Activated T-helper 1 cell treated with anti-CD3 and anti-CD28 coated beads, Interleukin-2, amount 50 U/mL, for 16 hours (primary cell): ENCODE results near the gene C1orf174.

ENCODE experiments used
- DNase-seq, 2 donors: peaks; one replicate each; pipeline ENCODE4 v3.0.0-alpha.2; 2020; ENCODE audit warnings: low read depth in 1 of 2, low spot score in 1 of 2

The C1orf174 gene

DNA sequence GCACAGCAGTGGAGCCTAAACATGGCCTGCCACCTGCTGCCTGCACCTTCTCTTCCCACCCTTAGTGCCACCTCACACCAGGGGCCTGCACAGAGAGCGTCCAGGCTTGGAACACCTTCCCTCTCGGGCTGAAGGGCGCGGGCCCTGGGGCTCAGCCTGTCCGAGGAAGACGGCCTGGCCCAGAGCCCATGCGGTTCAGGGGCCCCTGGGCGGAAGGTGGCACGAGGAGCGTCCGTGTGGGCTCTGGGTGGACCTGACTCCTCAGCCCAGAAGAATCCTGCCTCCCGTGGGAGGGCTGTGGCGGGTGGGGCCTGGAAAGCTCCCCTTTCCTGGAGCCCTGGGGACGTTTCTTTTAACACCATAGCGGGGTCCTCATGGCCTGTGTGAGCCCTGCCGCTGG lies 23.4 kb downstream of the C1orf174 start:
- no peak for DNase-seq

DNA sequence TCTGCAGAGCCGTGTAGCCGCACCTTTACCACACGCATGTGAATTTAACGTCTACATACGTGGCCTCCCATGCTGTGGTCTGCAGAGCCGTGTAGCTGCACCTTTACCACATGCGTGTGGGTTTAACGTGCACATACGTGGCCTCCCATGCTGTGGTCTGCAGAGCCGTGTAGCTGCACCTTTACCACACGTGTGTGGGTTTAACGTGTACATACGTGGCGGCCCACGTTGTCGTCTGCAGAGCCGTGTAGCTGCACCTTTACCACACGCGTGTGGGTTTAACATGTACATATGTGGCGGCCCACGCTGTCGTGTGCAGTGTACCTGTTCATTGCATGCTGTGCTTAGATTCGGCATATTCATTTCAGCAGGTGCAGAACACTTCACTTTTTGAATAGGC lies 25.3 kb downstream of the C1orf174 start:
- no peak for DNase-seq

DNA sequence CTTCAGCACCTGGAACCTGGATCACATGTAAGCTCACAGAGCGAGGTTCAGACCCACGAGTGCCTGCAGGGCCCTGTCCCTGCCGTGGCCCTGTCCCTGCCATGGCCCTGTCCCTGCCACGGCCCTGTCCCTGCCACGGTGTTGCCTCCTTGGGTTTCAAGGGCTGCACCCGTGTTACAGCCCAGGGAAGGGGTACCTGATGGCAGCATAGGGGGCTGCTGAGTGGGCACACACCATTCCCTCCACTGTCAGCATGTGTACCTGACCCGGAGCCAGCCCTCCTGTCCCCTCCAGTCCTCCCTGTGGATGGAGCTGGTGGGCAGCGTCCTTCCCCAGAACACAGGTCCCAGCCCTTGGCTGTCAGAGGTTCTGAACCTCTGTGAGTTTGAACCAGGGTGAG lies 27.5 kb downstream of the C1orf174 start:
- no peak for DNase-seq

DNA sequence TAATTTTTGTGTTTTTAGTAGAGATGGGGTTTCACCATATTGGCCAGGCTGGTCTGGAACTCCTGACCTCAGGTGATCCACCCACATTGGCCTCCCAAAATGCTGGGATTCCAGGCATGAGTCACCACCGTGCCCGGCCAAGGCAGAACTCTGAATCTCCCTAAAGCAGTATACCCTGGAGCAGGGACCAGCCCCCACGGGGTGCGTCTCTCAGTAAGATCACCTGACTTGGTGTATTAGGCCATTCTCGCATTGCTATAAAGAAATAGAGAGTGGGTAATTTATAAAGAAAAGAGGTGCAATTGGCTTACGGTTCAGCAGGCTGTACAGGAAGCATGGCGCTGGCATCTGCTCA lies 28.6 kb downstream of the C1orf174 start:
- no peak for DNase-seq

DNA sequence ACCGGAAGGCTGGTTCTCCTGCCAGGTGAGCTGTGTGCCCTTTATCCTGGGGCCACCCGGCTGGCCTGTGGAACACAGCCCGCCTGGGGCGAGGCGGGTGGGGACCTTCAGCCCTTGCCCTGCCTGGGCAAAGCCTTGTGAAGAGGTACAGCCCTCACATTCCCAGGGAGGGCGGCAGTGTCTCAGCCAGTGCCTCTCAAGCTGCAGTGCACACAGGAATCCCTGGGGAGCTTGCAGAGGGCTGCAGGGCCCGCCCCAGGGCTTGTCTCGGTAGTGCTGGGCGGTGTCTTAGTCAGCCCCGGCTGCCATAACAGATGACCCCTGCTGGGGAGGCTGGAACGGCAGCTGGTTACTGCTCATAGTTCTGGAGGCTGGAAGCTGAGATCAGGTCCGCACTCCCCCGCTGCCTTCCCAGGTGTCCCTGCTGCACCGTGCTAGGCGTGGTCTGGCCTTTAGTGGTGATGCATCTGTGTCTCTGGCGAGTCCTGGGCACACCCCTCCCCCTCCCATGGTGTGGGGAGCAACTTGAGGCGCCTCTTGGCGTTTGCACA lies 30.2 kb downstream of the C1orf174 start:
- DNase-seq, result no peak

DNA sequence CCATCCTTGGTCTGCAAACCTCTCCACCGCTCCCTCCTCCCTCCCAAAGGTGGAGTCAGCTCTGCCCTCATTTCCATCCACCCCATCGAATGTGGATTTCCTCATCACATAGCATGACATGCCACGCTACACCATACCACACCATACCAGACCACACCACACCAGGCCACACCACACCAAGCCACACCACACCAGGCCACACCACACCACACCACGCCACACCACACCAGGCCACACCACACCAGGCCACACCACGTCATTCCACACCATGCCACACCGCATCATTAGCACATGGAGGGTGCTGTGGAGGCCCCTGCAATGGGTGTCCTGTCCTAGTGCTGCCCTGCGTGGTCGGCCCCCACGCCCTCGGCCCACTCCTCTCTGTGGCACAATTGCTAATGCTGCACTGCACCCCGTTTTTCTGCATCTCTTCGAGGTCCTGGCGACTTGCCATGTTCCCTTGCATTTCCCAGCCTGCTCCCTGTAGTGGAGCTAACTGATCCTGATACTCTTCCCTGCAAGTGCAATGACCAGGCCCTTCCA lies 31.5 kb downstream of the C1orf174 start:
- DNase-seq, result no peak

DNA sequence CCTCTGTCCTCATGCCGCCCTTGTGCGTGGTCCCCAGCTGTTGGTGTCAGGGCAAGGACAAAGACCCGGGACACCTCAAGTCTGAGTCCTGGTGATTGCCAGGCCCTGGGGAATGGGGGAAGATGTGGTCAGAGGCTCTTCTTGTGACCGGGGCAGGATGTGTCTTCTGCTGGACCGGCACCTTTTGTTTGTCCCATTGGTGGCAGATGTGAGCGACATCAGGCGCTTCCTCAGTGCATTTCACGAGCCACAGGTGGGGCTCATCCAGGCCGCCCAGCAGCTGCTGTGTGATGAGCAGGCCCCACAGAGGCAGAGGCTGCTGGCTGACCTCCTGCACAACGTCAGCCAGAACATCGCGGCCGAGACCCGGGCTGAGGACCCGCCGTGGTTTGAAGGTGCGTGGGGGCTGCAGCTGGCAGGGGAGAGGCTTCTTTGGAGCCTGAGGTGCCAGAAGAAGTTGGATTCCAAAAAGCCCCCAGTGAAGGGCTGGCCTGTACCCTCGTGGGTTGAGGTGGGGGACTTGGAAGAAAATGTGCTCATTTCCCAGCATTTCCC lies 34.4 kb downstream of the C1orf174 start:
- no peak for DNase-seq

DNA sequence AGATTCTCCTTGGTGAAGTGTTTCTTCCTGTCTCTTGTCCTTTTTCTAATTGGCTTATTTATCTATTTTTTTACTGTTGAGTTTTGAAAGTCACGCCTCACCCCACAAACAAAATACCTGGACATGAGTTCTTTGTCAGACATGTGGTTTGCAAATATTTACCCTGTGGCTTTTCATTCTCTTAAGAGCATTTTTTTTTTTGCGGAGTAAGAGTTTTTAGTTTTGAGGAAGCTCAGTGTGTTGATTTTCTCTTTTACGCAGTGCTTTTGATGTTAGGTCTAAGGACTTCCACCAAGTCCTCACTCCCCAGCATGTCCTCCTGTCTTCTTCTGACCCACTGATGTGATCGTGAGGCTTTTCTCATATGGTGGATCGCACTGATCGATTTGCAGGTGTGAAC lies 35.2 kb downstream of the C1orf174 start:
- DNase-seq, result no peak

DNA sequence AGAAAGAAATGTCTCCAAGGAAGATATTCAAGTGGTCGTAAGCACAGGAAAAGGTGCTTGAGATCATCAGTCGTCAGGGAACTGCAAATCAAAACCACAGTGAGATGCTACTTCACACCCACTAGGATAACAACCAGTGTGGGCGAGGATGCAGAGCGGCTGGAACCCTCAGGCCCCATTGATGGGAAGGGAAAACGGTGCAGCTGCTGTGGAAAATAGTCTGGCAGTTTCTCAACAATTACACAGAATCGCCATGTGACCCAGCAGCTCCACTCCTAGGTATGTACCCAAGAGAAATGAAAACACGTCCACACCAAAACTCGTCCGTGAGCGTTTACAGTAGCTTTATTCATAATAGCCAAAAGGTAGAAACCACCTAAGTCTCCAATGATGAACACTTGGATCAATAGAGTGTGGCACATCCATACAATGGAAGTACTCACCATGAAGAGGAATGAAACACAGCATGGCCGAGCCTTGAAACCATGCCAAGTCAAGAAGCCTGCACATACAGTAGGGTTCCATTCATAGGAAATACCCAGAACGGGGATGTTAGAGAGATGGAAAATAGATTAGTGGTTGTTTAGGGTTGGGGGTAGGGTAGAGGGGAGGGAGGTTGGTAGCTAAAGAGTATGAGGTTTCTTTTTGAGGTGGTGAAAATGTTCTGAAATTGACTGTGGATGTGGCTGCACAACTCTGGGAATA lies 36.7 kb downstream of the C1orf174 start:
- DNase-seq, result no peak

DNA sequence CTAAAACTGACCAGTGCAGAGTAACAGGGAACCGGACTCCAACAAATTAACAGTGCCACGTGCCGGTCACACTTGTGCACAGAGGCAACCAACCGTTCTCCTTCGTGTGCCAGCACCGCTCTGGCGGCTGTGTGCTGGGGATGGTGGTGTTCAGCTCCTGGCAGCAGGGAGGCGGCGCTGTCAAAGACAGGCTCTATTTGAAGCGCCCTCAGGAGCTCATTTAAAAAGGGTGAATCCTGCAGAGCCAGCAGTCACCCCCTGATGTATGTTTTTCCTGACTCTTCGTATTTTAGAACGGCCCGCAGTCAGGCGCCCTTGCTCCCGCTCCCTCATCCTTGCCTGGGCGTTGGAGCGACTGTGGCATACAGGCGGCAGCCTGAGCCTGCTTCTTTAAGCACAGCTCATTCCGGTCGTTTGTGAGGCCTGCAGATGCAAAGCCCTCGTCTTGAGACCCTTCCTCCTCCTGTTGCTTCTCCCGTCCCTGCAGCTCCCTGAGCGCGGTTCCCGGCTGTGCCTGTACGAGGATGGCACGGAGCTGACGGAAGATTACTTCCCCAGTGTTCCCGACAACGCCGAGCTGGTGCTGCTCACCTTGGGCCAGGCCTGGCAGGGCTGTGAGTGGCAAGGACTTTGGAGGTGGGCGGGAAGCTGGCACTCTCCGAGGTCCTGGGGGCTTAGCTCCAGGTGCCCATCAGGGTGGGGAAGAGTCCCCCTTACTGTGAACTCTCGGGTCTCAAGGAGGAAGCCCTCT lies 41.7 kb downstream of the C1orf174 start:
- no peak for DNase-seq

DNA sequence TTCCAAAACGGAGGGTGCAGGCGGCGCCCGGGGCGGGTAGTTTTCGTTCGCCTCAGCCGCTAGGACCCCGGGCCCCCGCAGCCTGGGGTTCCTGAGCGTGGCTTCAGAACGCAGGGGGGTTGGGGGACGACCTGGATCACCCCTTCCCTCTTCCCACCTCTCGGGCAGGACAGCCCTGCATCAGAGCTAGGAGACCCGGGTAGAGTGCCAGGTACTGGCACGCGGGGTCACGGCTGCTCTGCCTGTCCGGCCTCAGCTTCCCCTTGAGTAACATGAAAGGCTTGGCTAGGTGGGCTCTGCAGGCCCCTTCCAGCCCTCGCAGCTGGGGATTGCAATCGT lies 42.3 kb downstream of the C1orf174 start:
- no peak for DNase-seq

DNA sequence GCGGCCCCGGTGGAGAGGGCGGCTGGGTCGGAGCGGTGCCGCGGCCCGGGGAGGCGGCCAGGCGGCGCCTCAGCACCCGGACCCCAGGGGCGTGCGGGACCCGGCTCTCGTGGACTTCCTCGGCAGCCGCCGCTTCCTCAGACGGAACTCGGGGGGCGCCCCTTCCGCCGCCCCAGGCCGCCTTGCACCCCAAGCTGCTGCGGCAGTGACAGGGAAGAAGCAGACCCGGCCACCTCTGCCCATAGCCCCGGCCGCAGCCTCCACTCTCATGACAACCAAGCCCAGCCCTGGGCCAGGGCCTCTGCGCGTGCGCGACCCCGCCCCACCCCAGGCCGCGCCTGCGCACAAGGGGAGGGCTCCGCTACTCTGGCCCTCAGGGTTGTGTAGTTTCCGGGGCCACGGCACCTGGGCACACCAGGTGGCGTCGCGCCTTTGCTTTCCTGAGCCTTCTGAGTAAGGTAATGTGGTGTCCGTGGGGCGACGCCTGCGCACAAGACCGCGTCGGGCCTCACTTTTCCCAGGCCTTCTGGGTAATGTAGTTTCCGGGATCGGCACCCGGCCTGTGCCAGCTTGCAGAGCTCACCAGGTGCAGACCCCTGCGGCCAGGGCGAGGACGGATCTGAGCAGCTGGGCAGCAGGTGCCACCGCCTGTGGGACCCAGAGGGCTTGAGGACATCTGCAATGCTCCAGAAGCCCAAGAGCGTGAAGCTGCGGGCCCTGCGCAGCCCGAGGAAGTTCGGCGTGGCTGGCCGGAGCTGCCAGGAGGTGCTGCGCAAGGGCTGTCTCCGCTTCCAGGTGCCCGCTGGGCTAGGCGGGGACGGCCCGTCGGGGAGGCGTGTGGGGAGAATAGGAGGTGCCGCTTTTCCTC lies 42.9 kb downstream of the C1orf174 start, which contains the start of the genes CEP104 and DFFB:
CEP104 (minus strand) TSS at position 289 of the 868 bp plus-strand sequence. CDS start 4,804 bp downstream, outside the sequence.
DFFB (plus strand) TSS at position 554 of the 868 bp plus-strand sequence; CDS start at position 682, 128 bp downstream.
- peak; percentile 93 to 97 for DNase-seq

DNA sequence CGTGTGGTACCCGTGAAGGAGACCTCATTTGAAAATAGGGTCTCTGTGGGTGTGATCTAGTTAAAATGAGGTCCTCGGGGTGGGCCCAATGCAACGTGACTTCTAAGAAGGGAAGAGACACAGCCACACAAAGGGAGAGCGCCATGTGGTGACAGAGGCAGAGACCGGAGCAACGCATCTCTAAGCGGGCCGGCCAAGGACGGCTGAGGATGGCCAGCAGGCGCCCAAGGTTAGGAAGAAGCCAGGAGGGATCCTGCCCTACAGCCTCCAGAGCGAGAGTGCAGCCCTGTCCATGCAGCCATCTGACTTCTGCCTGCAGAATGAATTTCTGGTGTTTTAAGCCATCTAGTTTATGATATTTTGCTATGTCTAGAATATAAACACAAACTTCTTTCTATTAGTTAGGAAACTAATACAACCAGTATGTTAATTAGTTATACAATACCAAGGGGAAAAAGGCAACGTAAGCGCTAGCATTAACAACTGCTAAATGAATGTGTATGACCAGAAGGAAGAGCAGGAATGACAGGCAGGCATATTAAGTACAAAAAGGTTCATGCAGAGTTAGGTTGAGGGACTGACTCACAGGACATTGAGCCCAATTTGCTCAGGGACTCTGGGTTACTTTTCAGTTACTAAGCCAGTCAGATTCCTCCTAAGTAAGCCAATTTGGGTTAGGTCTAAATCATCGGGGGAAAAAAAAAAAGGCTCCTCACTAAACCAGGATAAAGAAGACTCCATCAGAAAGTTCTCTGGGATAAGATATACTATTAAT lies 47.2 kb downstream of the C1orf174 start:
- no peak for DNase-seq

DNA sequence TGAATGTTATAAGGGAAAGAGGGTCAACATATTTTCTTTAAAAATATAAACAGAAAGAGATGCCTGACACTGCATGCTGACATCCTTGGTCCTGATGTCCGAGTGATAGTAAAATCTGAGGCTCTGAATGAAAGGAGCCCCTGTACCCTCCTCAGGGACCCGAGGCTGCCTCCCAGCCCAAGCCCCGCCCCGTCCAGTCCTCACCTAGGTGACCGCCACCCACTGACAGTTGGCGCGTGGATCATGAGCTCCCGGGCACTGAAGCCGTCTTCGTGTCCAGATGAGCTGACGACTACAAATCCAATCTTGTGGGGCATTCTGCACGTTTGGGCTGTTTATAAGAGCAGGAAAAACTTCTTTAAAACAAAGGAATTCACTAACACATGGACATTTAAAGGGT lies 48.0 kb downstream of the C1orf174 start:
- DNase-seq, result no peak

DNA sequence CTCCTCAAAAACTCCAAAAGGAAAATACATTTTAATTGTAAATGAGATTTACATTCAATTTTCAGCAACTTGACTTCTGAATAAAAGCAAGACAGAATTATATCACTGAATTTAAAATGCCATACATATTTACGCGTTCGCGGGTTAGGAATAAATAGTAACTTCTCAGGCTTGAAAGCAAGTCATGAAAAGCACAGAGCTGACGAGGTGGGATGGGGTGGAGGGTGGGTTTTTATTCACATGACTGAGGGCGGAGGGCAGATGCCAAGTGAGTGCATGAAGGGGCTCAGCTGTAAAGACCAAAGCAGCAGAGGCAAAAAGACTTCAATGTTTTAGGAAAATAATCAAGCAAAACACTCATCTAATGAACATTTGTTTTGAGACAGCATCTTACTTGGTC lies 48.8 kb downstream of the C1orf174 start:
- DNase-seq, result no peak

DNA sequence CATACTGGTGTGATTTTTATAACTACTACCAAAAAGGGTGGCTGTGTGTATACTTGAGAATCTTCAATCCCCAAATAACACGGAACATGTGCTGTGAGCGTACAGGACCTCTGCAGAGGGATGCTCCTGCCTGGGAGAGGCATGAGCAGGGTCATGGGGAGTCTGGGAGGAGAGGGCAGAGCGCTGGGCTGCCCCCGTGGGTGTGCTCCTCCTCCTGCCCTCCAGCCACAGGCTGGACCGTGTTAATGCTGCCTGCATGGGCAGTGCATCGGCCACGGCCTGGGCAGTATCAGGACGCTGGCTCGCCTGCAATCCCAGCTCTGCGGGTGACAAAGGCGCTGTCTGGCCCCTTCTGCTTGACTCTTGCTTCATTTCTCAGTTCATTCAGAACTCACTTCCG lies 49.2 kb downstream of the C1orf174 start:
- no peak for DNase-seq

DNA sequence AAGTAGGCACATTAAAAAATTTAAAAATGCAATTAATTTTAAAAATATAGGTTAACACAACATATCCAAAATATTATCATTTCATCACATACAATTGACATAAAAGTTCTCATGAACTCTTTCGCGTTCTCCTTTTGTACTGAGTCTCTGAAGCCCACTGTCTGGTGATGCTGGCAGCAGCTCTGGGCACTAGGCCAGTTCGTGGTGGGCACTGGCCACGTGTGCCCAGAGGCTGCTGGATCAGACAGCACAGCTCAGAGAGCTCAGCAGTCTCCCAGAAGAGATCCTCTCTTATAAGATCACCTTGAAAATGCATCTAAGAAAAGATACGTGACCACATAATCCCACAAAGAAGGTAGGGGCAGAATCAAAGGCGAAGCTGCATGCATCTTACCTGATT lies 53.0 kb downstream of the C1orf174 start:
- no peak for DNase-seq

DNA sequence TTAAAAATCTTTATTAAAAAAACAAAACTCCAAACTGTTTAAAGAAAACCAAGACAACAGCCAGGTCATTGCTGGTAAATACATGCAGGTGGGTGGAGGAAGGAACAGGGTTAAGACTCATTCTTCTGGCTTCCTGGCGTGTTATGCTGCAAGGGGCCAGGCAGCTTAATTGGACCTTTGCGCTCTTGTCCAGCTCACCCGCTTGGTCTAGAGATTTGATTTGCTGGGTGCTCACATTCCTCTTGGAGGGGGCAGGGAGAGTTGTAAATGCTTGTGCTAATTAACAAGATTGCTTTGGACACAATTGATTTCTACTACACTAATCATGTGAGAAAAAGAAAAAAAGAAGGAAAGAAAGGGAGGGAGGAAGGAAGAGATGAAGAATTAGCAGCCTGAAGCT lies 53.5 kb downstream of the C1orf174 start:
- no peak for DNase-seq

DNA sequence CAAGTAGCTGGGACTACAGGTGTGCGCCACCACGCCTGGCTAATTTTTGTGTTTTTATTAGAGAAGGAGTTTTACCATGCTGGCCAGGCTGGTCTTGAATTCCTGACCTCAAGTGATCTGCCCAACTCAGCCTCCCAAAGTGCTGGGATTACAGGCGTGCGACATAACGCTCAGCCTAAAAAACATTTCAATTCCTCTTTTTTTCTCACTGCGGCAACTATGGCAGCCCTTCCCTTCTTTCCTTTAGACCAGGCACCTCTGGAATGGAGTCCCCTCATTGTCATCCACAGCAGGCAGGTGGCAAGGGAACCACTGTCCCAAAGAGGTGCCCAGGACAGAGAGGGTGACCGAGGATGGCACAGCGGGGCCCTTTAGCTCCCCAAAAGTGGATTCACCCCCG lies 57.2 kb downstream of the C1orf174 start:
- DNase-seq, result no peak

DNA sequence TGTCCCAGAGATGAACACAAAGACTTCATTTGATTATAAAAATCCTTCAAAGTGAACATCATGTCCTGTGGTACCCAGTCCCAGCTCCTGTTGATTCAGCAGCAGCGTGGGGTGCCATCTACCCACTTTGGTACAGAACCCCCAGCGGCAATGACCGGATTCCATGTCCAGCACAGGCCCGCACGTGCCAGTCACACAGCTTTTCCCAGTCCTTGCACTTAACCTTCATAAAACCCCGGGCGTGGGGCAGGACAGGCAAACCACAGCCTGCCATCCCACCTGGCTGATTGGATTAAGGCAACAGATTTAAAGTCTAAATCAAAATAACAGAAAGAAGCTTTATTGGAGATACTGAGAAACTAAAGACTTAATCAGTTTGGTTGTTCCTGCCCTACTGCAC lies 58.6 kb downstream of the C1orf174 start:
- DNase-seq, result no peak
